ENCODE measurements around the gene ARFGEF2.
"Not testable (repeated sequence)": the region's sequence is repeated elsewhere in the genome, so short reads cannot be mapped to it uniquely, and the experiment has no call there.

The ARFGEF2 gene

GRCh38 chr20:48999890-49000870 lies 78.7 kb downstream of the ARFGEF2 start:
- DNase-seq (ENCODE audit: low spot score): no peak

- DNase-seq (ENCODE audit: low spot score): no peak
Measured at GRCh38 chr20:49001741-49002140, 80.2 kb downstream of the ARFGEF2 start.

- no peak for DNase-seq (ENCODE audit: low spot score)
Measured at GRCh38 chr20:49006446-49006980, 85.0 kb downstream of the ARFGEF2 start.

GRCh38 chr20:49009899-49010631 lies 88.6 kb downstream of the ARFGEF2 start:
- DNase-seq (ENCODE audit: low spot score): no peak

- DNase-seq (ENCODE audit: low spot score): no peak
Measured at GRCh38 chr20:49024220-49024619, 102.7 kb downstream of the ARFGEF2 start.

- not testable (repeated sequence) for DNase-seq (ENCODE audit: low spot score)
Measured at GRCh38 chr20:49028177-49028576, 106.7 kb downstream of the ARFGEF2 start.

- peak; percentile 25 for DNase-seq (ENCODE audit: low spot score)
Measured at GRCh38 chr20:49028684-49029083, 107.2 kb downstream of the ARFGEF2 start.

- DNase-seq (ENCODE audit: low spot score): peak; percentile 14
Measured at GRCh38 chr20:49029203-49029602, 107.7 kb downstream of the ARFGEF2 start.

GRCh38 chr20:49030954-49031619 lies 109.6 kb downstream of the ARFGEF2 start:
- peak; percentile 26 for DNase-seq (ENCODE audit: low spot score)

- DNase-seq (ENCODE audit: low spot score): no peak
Measured at GRCh38 chr20:49032455-49032854, 110.9 kb downstream of the ARFGEF2 start.

- DNase-seq (ENCODE audit: low spot score): no peak
Measured at GRCh38 chr20:49034070-49034732, 112.7 kb downstream of the ARFGEF2 start.

- no peak for DNase-seq (ENCODE audit: low spot score)
Measured at GRCh38 chr20:49037962-49038387, 116.5 kb downstream of the ARFGEF2 start.

- DNase-seq (ENCODE audit: low spot score): no peak
Measured at GRCh38 chr20:49039854-49040253, 118.3 kb downstream of the ARFGEF2 start.

- no peak for DNase-seq (ENCODE audit: low spot score)
Measured at GRCh38 chr20:49043000-49043399, 121.5 kb downstream of the ARFGEF2 start.

- DNase-seq (ENCODE audit: low spot score): no peak
Measured at GRCh38 chr20:49045440-49046086, 124.1 kb downstream of the ARFGEF2 start.

- DNase-seq (ENCODE audit: low spot score): peak; percentile 99
Measured at GRCh38 chr20:49046087-49046900, 124.8 kb downstream of the ARFGEF2 start, which contains the start of gene CSE1L. TSS of gene CSE1L (plus strand) at chr20:49046312. CDS start at chr20:49058464, 12,152 bp downstream.

GRCh38 chr20:49052334-49052733 lies 130.8 kb downstream of the ARFGEF2 start:
- no peak for DNase-seq (ENCODE audit: low spot score)

GRCh38 chr20:49054056-49054643 lies 132.6 kb downstream of the ARFGEF2 start:
- DNase-seq (ENCODE audit: low spot score): no peak

- DNase-seq (ENCODE audit: low spot score): no peak
Measured at GRCh38 chr20:49063279-49063678, 141.8 kb downstream of the ARFGEF2 start.

GRCh38 chr20:49074521-49074920 lies 153.0 kb downstream of the ARFGEF2 start:
- no peak for DNase-seq (ENCODE audit: low spot score)
